Measurements from ENCODE around the gene GAPDHS. TPM values are rescaled to one million over a fixed set of nuclear protein-coding genes. Genes with fewer than 3 reads are reported as not detected.

Gene GAPDHS
- total and polyA plus RNA-seq, 2 of the 13 experiments (the other 11 are each of a cell fraction or from before 2014, with no cell fraction given): not detected

GRCh38 chr19:35592226-35592625, 59.0 kb downstream of the GAPDHS start (continued):
- no peak for TF ChIP-seq DZIP1 (CRISPR knock-in tag; IDR thresholded peaks at IDR 0.05)
- no peak for TF ChIP-seq ZNF484 (CRISPR knock-in tag; IDR thresholded peaks at IDR 0.05; ENCODE audit: borderline replicate concordance, low read depth)
- TF ChIP-seq ZNF274 (CRISPR knock-in tag; IDR thresholded peaks at IDR 0.05): no peak
- TF ChIP-seq ELF3 (CRISPR knock-in tag; IDR thresholded peaks at IDR 0.05): peak; percentile 69; the same call in 1 of the 2 replicates
- TF ChIP-seq BORCS8-MEF2B (CRISPR knock-in tag; IDR thresholded peaks at IDR 0.05): no peak
- TF ChIP-seq FOSL1 (CRISPR knock-in tag; IDR thresholded peaks at IDR 0.05; ENCODE audit: borderline replicate concordance): no peak
- TF ChIP-seq PPARG (CRISPR knock-in tag; conservative IDR thresholded peaks at IDR 0.05): no peak
- TF ChIP-seq ZNF44 (CRISPR knock-in tag; IDR thresholded peaks at IDR 0.05): no peak
- TF ChIP-seq ZNF510 (CRISPR knock-in tag; IDR thresholded peaks at IDR 0.05; ENCODE audit: low read depth): no peak
- TF ChIP-seq ZNF777 (CRISPR knock-in tag; IDR thresholded peaks at IDR 0.05): no peak
- TF ChIP-seq ZNF296 (CRISPR knock-in tag; conservative IDR thresholded peaks at IDR 0.05): no peak
- TF ChIP-seq CTCF (CRISPR knock-in tag; IDR thresholded peaks at IDR 0.05): peak; percentile 82
- TF ChIP-seq IKZF5 (CRISPR knock-in tag; IDR thresholded peaks at IDR 0.05): no peak
- no peak for TF ChIP-seq PCBP2 (optimal IDR thresholded peaks at IDR 0.05; ENCODE audit: low read depth, low read length, poor library complexity, severe bottlenecking)
- no peak for TF ChIP-seq ARNT (IDR thresholded peaks at IDR 0.05)
- no peak for TF ChIP-seq ATF3 (CRISPR knock-in tag; IDR thresholded peaks at IDR 0.05)
- no peak for TF ChIP-seq XBP1 (CRISPR knock-in tag; IDR thresholded peaks at IDR 0.05)
- TF ChIP-seq SIN3A (IDR thresholded peaks at IDR 0.05; ENCODE audit: borderline replicate concordance, low read depth, low read length): no peak
- TF ChIP-seq PRDM15 (CRISPR knock-in tag; IDR thresholded peaks at IDR 0.05): no peak
- TF ChIP-seq RAD21 (CRISPR knock-in tag; IDR thresholded peaks at IDR 0.05): peak; percentile 62; the same call in 1 of the 2 replicates
- no peak for TF ChIP-seq HDAC1 (CRISPR knock-in tag; IDR thresholded peaks at IDR 0.05)
- no peak for TF ChIP-seq HDAC6 (IDR thresholded peaks at IDR 0.05; ENCODE audit: low read depth, low read length)
- TF ChIP-seq PCBP1 (IDR thresholded peaks at IDR 0.05; ENCODE audit: borderline replicate concordance, low read depth, low read length): no peak
